HG02610 (cell line): ENCODE measurements around the gene MGAT5B.
"Not testable (repeated sequence)": the region's sequence is repeated elsewhere in the genome, so short reads cannot be mapped to it uniquely, and the experiment has no call there.

Experiments
- ATAC-seq: cut with Tn5 transposase; IDR thresholded peaks from one replicate; pipeline ENCODE4 v1.9.1; 2021; ENCODE audit warnings: mild to moderate bottlenecking, moderate library complexity; ENCODE audit not compliant: unreplicated experiment

The MGAT5B gene

DNA sequence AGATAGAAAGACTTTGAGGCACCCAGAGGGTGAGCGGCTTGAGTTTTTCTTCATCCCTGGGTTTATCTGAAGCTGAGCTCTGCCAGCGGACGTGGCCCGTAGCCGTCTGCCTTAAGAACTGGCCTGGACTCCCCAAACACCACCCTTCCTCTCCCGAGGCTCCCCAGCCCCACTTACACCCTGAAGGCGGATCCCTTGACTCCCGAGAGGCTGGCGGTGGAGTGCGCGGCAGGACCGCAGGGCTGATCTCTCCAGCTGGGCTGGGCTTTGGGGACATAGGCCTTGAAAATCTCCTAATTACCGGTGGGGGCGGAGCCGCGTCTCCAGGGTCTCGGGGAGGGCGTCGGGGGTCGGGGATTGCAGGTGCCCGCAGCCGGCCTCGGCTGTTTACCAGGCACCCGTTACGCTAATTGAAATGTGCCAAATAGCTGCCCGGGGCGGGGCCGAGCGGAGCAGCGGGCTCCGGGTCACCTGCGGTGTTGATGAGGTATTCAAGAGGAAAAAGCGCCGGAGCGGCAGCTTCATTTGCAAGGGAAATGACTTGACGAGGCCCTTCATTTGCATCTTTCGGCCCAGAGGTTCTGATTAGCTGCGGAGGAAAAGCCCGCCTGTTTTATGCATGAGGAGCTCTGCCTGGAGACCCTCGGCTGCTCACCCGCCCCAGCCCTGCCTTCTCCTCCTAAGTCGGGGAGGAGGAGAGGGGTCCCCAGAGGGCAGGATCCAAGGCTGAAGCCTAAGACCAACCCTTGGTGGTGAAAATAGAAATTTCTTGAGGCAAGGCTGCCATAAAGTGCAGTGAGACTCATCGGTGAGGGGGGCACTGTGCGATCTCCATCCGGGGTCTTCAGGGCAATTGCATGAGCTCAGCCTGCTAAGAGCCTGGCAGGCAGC lies 100.7 kb downstream of the MGAT5B start:
- ATAC-seq, result no peak

DNA sequence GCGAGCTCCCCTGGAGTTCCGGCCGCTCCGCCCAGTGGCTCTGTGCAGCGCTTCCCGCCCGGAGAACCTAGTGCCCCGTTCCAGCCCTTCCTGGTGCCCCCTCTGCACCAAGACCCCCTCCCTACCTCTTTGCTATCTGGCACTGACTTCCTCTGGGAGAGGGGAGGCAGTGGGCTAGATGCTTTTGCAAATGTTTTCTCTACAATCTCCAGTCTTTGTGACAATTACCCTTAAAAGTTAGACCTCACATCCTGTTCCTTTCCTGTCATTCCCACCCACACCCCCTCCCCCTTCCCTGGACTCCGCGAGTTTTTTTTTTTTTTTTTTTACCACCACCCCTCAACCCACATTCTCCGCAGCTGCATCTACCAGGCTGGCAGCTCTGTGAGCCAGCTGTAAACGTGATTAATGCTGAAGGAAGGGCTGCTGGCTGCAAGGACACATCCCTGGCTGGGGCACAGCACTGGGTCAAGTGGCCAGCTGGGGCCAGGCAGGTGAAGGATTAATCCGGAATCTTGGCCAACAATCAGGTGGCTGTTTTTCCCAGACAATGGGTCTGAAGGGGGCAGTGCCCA lies 101.5 kb downstream of the MGAT5B start:
- no peak for ATAC-seq

DNA sequence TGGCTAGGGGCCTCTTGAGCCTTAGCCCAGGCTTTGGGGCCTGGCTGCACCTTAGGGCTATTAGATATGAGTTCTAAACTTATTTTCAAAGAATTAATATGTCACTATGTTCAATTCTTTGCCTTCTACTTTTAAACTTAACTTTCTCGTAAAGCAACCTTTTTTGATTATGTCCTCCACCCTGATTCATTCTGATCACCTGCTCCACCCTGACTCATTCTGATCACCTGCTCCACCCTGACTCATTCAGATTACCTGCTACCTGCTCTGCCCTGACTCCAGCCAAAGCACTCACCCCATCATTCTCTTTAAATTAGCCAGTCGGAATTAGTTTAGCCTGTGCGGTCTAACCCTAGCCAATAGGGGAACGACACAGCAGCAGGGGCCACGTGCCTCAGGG lies 102.0 kb downstream of the MGAT5B start:
- not testable (repeated sequence) for ATAC-seq

DNA sequence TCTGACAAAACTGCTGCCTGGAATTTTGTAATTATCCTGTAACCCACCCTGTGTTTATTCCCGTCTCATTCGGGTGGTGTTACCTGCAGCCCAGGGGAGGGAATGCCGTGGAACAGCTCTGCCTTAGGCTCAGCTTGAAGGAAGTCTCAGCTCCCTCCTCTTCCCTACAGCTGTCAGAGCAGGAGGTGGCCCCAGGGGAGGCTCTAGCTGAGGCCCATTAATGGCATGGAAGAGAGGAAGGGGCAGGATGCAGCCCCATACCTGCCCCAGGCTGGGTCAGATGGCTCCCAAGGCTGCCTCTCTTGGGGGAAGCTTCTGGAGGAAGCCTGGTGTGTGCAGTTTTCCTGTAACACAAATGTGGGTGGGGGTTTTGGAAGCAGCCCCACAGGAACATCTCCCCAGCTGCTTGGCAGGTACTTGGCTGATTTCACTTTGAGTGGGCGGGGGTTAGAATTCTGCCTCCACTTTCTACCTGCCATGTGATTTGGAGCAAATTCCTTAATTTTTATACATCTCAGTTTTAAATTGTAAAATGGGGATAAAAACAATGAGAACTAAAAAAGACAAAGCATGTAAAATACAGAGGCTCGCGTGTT lies 103.9 kb downstream of the MGAT5B start:
- no peak for ATAC-seq

DNA sequence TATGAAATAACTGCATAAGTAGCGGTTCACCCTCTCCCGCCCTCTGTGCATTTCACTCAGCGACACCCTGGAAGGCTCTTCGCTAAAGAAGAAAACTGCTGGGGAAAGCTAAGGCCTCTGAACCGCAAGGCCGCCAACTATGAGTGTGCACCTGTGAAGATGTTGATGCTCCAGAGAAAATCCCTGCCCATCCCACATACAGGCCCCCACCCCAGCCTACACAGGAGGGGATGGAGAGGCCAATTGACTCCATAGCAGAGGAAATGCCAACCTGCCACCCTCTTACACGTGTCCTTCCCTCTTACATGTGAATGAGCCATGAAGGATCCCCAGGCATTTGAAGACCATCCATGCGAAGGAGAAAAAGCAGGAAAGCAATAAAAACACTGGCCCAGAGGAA lies 104.8 kb downstream of the MGAT5B start:
- no peak for ATAC-seq

DNA sequence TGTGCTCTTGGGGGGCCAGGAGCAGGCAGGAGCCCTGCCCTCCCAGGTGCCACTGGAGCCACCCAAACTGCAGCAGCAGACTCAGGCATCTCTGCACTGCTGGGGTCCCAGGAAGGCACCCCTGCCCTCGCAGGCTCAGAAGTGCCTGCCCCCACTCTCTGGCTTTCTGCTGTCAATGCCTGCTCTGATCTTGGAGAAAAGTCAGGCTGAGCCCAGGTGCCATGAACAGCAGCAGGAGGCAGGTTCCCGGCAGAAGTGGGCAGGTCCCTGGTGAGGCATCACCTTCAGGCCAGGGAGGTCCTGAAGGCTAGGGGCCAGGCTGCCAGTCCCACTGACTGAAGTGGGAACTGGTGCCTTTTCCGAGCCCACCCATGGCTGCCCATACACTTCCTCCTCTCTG lies 106.5 kb downstream of the MGAT5B start:
- no peak for ATAC-seq

DNA sequence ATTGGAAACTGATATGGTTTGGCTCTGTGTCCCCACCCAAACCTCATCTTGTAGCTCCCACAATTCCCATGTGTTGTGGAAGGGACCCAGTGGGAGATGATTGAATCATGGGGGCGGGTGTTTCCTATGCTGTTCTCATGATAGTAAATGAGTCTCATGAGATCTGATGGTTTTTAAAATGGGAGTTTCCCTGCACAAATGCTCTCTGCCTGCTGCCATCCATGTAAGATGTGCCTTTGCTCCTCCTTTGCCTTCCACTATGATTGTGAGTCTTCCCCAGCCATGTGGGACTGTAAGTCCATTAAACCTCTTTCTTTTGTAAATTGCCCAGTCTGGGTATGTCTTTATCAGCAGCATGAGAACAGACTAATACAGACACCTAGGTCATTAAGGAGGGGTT lies 109.8 kb downstream of the MGAT5B start:
- not testable (repeated sequence) for ATAC-seq

DNA sequence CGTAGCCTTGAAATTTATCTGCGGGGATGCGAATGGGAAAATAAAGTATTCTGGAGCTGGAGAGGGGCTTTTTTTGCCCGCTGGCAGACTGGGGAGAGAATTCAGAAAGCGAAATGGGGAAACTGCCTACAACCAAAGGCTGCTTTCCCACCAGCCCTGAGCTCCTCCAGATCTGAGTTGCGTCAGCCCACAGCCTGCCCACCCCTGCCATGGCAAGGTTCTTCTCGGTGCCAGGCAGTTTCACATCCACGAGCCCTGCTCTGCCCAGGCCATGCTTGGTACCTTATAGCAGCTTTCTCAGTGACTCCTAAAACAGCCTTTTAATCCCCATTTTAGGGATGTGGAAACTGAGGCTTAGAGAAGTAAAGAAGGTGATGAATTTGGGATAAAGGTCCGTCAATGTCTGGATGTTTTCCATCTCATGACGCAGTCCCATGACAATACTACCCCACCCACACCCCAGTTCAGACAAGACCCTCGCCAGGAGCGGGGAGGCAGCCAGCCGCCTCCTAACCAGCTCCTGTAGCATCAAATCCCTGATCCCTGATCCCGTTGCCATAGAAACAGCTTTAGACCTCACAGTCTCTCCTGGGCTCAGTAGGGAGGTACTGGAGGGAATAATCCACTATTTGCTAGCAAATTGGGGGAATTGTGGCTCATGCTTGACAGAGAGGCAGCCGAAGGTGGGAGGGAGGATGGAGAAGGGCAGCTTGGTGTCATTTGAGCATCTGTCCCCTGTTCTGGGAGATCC lies 113.5 kb downstream of the MGAT5B start:
- no peak for ATAC-seq

DNA sequence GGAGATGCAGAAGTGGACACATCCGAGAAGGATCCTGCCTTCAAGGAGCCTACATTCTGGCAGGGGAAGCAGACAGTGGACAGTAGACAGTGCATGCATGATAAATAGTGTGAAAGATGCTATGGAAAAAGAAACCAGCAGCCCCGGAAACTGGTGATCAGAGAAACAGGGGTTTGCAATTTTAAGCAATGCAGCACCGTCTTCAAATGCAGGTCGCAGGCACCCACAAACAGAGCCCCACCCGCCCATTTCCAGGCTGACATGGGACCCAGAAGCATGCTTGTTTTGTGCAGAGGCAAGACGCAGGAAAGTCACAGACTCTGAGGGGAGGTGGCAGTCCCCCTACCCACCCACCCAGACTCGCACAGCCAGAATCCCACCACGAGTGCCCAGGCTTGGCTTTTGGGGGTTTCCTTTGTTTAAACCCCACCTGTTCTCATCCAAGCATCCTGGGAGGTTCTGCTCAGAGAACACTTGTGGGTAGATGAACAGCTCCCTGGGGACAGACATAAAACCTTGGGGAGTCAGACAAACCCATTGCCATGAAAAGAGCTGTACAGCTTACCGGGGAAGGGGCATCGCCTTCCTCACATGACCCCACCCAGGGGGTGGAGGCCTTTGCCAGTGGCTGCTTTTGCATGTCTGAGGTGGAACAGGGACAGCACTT lies 114.3 kb downstream of the MGAT5B start:
- no peak for ATAC-seq

DNA sequence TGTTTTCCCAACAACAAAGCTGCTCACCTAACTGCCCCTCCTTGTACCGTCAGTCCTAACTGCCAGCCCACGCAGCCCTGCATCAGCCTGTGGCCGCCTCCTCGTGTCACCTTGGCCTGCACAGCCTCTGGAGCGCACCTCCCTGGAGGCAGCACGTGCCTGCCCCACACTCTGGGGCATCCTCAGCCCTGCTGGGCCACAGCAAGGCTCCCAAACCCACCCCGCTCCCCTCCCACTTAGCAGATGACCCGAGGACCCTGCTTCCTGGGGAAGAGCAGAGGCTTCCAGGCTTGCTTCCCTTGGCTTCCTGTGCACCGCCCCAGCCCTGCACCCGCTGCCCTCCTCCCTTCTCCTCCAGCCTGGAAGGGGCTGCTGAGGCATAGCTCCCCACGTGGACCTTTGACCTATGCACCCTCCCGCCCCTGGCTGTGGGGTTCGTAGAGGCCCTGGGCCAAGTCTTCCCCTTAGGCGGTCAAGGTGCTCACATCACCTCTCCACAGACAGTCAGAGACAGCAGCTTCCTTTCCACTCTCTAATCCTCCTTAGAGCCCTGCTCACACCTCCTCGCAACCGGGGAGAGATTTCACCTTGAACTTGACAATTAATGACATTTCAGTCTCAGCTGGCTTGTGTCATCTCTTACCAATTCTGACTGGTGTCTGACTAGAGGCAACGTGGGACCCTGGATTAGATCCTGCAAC lies 115.0 kb downstream of the MGAT5B start:
- no peak for ATAC-seq

DNA sequence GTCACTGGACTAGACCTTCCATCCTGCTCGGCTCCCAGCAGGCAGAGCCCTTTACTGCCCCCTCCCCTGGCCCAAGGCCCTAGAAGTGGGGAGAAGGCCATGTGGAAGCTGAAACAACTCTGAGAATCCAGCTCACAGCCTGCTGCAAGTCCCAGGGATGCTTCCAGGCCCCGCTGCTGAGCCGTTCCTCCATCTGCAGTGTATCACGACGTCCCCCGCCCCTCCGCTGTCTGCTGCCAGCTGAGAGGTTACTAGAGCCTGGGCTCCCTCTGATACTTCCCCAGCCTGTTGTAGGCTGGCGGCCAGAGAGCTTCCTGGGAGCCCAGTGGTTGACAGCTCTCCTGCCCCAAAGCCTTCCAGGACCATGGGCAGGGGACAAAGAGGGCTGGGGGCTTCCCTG lies 118.2 kb downstream of the MGAT5B start:
- ATAC-seq, result no peak

DNA sequence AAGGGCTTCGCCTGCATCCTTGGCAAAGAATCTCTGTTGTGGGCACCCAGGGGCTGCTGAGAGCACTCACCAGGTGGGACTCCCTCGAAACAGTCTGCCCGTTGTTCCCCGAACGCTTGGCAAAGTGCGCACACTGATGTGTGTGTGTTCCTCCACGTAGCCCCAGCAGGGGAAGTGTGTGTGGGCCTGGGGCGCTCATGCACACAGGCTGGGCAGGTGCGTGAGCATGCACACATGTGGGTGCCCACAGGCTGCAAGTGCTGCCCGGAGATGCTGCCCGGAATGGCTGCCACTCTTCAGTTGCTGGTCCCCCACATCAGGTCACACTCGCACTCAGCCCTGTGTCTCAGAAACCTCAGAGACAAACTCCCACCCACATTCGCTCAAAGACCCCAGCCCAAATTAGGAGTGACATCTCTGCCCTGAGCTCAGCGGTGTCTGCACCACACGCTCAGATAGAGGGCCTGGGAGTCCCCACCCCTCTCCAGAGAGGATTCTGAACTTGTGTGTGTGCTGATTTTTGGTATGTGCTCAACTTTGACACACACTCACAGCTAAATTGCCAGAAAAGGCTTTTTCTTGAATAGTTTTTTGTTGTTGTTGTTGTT lies 119.4 kb downstream of the MGAT5B start:
- ATAC-seq, result no peak

DNA sequence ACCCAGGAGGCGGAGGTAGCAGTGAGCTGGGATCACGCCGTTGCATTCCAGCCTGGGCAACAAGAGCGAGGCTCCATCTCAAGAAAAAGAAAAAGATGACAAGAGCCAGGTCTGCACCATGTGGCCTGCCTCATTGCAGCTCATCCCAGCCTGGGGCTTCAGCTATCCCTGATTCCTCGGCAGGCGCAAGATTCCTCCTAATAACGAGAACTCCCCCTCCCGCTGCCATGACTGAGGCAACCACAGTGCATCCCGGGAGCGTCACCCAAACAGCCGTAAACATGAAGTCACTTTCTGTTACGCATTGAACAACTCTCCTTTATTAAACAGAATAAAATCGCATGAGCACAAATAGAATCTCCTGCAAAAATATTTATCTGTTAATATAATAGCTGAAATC lies 120.6 kb downstream of the MGAT5B start:
- ATAC-seq, result no peak

DNA sequence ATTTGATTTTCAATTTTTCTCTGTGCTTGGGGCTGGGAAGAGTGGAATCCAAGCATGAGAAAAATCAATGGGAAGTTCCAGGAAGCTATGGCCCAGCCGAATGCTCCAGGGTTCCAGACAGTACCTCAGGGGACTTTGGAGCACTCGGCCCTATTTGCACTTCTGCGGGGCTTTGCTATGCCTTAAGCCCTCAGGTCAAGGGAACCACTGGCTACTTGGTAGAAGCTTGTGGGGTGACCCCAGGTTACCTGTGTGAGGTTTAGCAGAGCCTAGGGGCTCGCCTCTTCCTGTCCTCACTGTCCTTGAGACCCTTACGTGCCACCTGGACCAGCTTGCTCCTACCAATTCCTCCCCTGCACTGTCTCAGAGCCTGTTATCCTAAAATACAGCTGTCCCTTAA lies 121.3 kb downstream of the MGAT5B start:
- no peak for ATAC-seq

DNA sequence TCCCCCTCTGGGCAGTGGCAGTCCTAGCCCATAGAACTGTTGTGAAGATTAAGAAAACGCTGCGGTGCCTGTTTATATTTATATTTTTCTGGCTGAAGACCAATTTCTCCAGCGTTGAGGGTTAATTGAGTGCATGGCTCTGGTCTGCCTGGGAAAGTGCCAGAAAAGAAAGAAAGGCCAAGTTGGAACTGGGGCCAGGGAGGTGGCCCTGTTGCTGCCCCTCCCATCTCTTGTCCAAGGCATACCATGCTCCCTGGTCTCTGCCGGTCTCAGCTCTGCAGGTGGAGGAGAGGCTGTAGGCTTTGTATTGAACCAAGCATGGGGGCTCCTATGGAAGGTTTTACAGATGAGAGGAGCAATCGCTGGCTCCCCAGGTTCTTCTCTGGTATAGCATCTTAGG lies 124.7 kb downstream of the MGAT5B start:
- no peak for ATAC-seq

DNA sequence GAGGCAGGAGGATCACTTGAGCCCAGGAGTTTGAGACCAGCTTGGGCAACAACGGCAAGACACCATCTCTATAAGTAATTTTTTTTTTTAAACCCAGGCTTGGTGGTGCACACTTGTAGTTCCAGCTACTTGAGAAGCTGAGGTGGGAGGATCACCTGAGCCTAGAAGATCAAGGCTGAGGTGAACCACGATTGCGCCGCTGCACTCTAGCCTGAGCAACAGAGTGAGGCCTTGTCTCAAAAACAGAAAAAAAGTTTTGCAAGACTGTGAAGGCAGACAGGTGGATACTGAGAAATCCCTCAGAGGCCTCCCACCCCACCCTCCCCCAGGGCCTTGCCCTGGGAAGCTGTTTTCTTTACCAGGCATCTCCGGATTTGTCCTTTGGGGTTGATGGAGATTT lies 125.4 kb downstream of the MGAT5B start:
- no peak for ATAC-seq

DNA sequence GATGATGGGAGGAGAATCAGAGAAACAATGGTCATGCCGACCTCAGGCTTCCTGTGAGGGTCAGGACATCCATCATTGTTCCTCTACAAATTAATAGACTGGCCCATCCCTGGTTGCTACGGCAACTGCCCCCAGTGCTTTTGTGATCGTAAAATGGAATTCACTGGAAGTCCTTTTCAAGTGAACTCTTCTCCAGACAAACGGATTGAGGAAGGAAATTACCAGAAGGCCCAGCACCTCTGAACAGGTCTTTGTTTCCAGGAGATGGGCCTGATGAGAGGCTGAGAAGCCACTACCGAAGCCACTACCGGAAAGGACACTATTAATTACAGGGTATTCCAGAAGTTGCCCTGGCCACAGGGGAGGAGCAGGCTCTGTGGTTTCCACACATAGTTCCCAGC lies 126.0 kb downstream of the MGAT5B start:
- no peak for ATAC-seq

DNA sequence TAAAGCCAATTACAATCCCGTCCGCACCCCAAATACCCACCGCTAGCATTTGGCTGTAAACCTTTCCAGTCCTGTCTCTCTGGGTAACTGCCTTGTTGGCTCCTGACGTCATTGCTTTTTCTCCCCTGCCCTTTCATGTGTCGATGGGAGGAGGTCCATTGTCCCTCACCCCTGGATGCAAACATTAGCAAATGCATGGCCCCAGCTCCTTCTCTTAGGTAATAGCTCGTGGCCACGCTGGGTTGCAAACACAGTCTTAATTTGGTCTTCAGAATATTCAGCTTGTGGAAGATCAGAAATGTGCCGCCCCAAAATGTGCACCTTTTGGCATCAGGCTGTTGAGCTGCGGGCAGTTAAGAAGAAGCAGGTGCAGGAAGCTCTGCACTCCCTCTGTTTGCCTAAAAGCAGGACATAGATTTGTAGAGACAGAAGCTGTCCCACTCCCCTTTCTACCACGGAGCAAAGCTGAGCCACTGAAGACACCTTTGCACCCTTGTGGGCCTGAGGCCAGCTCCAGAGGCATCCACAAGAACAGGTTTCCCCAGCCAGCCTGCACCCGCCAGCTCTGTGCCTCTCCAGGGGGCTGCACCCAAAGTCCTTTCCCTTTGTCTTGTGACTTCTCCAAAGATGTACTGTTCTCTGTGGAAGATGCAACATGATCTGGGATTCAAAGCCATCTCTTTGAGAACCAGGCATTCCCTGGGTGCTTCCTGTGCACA lies 127.3 kb downstream of the MGAT5B start:
- no peak for ATAC-seq
